GM20000 (cell line): ENCODE data around the gene MYCBPAP.

ENCODE experiments used
- DNase-seq: peaks from one replicate; pipeline ENCODE4 v3.0.0; 2012; ENCODE audit warnings: low spot score
- CTCF ChIP-seq: IDR thresholded peaks from 2 replicates; pipeline ENCODE4 v1.5.1; 2012; ENCODE audit warnings: mild to moderate bottlenecking, control low read depth; ENCODE audit errors: extremely low read depth, missing control alignments

Gene MYCBPAP

GRCh38 chr17:50493744-50494143 is 14.5 kb upstream of the MYCBPAP start:
- DNase-seq = no peak
- no peak for TF ChIP-seq CTCF

DNA sequence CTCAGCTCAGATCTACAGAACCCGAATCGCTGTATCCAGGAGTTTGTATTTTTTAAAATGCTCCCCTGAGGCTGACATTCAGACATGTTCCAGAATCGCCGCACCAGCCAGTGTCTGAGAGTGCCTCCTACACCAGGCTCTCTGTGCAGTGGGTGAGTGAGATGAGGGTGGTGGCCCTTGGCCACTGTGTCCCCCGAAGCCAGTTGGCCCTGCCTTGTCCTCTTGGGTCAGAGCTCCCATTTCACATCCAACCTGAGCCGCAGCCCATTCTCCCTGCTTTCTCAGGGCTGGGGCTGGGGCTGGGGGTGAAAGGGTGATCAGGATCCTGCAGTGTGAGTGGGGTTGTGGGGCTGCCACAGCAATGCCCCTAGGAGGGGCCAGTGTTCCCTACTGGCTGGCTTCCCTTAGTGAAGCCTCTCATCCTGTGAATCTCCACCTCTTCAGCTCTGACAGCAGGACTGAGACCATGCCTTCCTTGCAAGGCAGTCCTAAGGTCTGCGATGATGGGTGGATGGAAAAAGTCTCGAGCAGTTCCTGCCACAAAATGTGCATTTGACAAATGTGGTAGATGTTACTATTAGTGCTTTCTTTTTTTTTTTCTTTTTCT is 12.9 kb upstream of the MYCBPAP start:
- no peak for DNase-seq
- TF ChIP-seq CTCF = no peak

GRCh38 chr17:50495918-50496317 is 12.3 kb upstream of the MYCBPAP start:
- DNase-seq = no peak
- TF ChIP-seq CTCF = no peak

- no peak for TF ChIP-seq CTCF
- DNase-seq = no peak
Measured at GRCh38 chr17:50498021-50498874, 10.0 kb upstream of the MYCBPAP start.

GRCh38 chr17:50499270-50499669 is 9.0 kb upstream of the MYCBPAP start:
- no peak for DNase-seq
- no peak for TF ChIP-seq CTCF

GRCh38 chr17:50499721-50500120 is 8.5 kb upstream of the MYCBPAP start:
- DNase-seq = no peak
- no peak for TF ChIP-seq CTCF

- DNase-seq = no peak
- TF ChIP-seq CTCF = peak; percentile 5
Measured at GRCh38 chr17:50501054-50501453, 7.2 kb upstream of the MYCBPAP start.
